GM12878 (cell line): Measurements from ENCODE around the gene MYH2. TPM values are rescaled to one million over a fixed set of nuclear protein-coding genes. Genes with fewer than 3 reads are reported as not detected.

Source experiments
- ASH2L ChIP-seq: fragments of 300-600, 200-600 bp; sonication (generic); IDR thresholded peaks from 2 replicates; pipeline ENCODE4 v1.6.1; 2017; ENCODE audit warnings: low read depth, mild to moderate bottlenecking, borderline replicate concordance
- E2F4 ChIP-seq: IDR thresholded peaks from 2 replicates; pipeline ENCODE4 v1.6.1; 2012; ENCODE audit warnings: low read depth, low read length, improper control_type of control experiment
- E4F1 ChIP-seq: fragments of 450-650 bp; IDR thresholded peaks from 2 replicates; pipeline ENCODE4 v1.6.1; 2018; ENCODE audit warnings: borderline replicate concordance, mild to moderate bottlenecking; ENCODE audit not compliant: partially characterized antibody
- EP300 ChIP-seq, 2 experiments: fragments of 150-350 bp in 1 of 2; IDR thresholded peaks; 2 replicates each; pipeline ENCODE4 v1.6.1; 2011 to 2012; ENCODE audit warnings: low read depth in 2 of 2, low read length in 2 of 2, borderline replicate concordance in 1 of 2, improper control_type of control experiment in 1 of 2, inconsistent platforms in 1 of 2; ENCODE audit not compliant: control insufficient read depth in 1 of 2
- GABPA ChIP-seq: IDR thresholded peaks from 2 replicates; pipeline ENCODE4 v1.6.1; 2014; ENCODE audit warnings: antibody characterized with exemption, low read depth, mild to moderate bottlenecking, inconsistent platforms
- GATAD2B ChIP-seq: fragments of 450-650 bp; conservative IDR thresholded peaks from 2 replicates; pipeline ENCODE4 v1.6.1; 2017; ENCODE audit warnings: low read depth, mild to moderate bottlenecking, moderate library complexity
- IRF5 ChIP-seq: fragments of 450-650 bp; IDR thresholded peaks from 2 replicates; pipeline ENCODE4 v1.6.1; 2017; ENCODE audit warnings: borderline replicate concordance
- MTA2 ChIP-seq: fragments of 450-650 bp; IDR thresholded peaks from 2 replicates; pipeline ENCODE4 v1.6.1; 2016; ENCODE audit warnings: low read depth, mild to moderate bottlenecking, moderate library complexity
- NFYA ChIP-seq: IDR thresholded peaks from 2 replicates; pipeline ENCODE4 v1.6.1; 2011; ENCODE audit warnings: low read depth, mild to moderate bottlenecking, low read length, improper control_type of control experiment, borderline replicate concordance
- NFYB ChIP-seq: IDR thresholded peaks from 2 replicates; pipeline ENCODE4 v1.6.1; 2011; ENCODE audit warnings: low read depth, mild to moderate bottlenecking, low read length, improper control_type of control experiment, moderate library complexity; ENCODE audit not compliant: insufficient read depth
- SMAD1 ChIP-seq: fragments of 450-650 bp; IDR thresholded peaks from 2 replicates; pipeline ENCODE4 v1.6.1; 2018; ENCODE audit warnings: mild to moderate bottlenecking, low read depth; ENCODE audit not compliant: partially characterized antibody
- ZBTB4 ChIP-seq: fragments of 450-650 bp; formaldehyde crosslinking; IDR thresholded peaks from 2 replicates; pipeline ENCODE4 v1.4.0; 2022; ENCODE audit warnings: mild to moderate bottlenecking, moderate library complexity
- ZNF622 ChIP-seq: fragments of 450-650 bp; IDR thresholded peaks from 2 replicates; pipeline ENCODE4 v1.6.1; 2017; ENCODE audit warnings: mild to moderate bottlenecking, inconsistent platforms
- polyA plus RNA-seq, 11 experiments: library from polyadenylated mRNA; depleted of rRNA in 4 of 11; unstranded in 6 of 11; stranded (reverse) in 5 of 11; fragments of >200 nt; fragmentation: Nextera tagmentation in 4 of 11; fragmentation: Illumina TruSeq in 1 of 11; extraction: Ambion mirVana in 4 of 11; extraction: Trizol in 1 of 11; gene quantifications; 1 replicate in 1 of 11; 2 replicates in 10 of 11; pipeline versions ENCODE4 v1.2.1 to v1.2.3, GENCODE V29; 2011 to 2016; ENCODE audit warnings: inconsistent platforms in 2 of 11, missing spikeins in 2 of 11, low read depth in 1 of 11
- total RNA-seq, 4 experiments: library from RNA; depleted of rRNA in 3 of 4; stranded (reverse); fragments of >200 nt in 3 of 4; fragmentation: Illumina TruSeq in 1 of 4; extraction: Trizol in 1 of 4; gene quantifications; 2 replicates each; pipeline versions ENCODE4 v1.2.1 to v1.2.3, GENCODE V29; 2013 to 2021

Gene MYH2
- total and polyA plus RNA-seq, 10 of the 15 experiments (the other 5 are each of a cell fraction or from before 2014, with no cell fraction given): not detected

- TF ChIP-seq GABPA: no peak
- TF ChIP-seq NFYA: no peak
- no peak for TF ChIP-seq GATAD2B
- no peak for TF ChIP-seq E4F1
- TF ChIP-seq ZBTB4 (CRISPR knock-in tag): no peak
- TF ChIP-seq IRF5: no peak
- TF ChIP-seq ZNF622: no peak
- no peak for TF ChIP-seq ASH2L
- no peak for TF ChIP-seq MTA2
- TF ChIP-seq E2F4: no peak
- TF ChIP-seq NFYB: no peak
- TF ChIP-seq EP300 (IDR thresholded peaks at IDR 0.05; ENCODE audit: borderline replicate concordance in 1 of 2, control insufficient read depth in 1 of 2, low read depth in 2 of 2, low read length in 2 of 2): no peak
- no peak for TF ChIP-seq SMAD1
These were observed 27.5 kb downstream of the MYH2 start (continued) for GRCh38 chr17:10521949-10522348.
